Fibroblast of peridontal ligament (primary cell): ENCODE measurements around the gene NR1H3.
"Not testable (repeated sequence)": the region's sequence is repeated elsewhere in the genome, so short reads cannot be mapped to it uniquely, and the experiment has no call there.

Source experiments
- DNase-seq: peaks from one replicate; pipeline ENCODE4 v3.0.0-alpha.2; 2010; ENCODE audit errors: extremely low read depth

The NR1H3 gene

GRCh38 chr11:47306484-47306844 lies 48.7 kb downstream of the NR1H3 start:
- no peak for DNase-seq

GRCh38 chr11:47308050-47308823 lies 50.4 kb downstream of the NR1H3 start:
- DNase-seq, result no peak

GRCh38 chr11:47314992-47315391 lies 57.2 kb downstream of the NR1H3 start:
- DNase-seq, result peak; percentile 6

GRCh38 chr11:47316501-47316900 lies 58.7 kb downstream of the NR1H3 start:
- not testable (repeated sequence) for DNase-seq

DNA sequence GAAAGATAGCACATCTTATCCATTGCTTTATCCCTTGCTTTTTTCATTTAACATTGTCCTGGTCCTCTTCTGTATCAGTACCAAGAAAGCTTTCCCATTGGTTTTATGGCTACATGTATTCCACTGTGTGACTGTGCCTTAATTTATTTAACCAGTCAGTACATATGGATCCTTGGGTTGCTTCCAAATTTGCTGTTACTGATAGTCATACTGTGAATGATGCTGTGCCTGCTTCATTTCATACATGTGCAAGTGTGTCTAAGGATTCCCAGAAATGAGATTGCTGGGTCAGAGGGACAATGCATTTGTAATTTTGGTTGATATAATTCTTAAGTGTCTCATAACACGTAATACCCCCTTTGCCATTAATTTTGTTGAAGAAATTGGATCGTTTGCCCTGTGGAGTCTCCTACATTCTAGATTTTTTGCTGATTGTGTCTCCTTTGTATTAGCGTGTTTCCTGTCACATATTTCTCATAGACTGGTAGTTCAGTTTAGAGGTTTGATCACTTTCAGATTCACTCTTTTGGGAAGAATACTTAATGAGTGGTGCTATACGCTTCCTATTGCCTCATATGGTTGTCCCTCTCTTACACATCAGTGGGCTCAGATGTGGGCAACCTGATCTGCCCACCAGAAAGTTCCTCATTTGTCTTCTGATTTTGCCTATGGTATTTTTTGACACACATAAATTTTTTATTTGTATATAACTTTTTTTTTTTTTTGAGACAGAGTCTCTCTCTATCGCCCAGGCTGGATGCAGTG lies 59.5 kb downstream of the NR1H3 start:
- no peak for DNase-seq

- no peak for DNase-seq
Measured at GRCh38 chr11:47318166-47318565, 60.4 kb downstream of the NR1H3 start.
